Bronchial epithelial cell (primary cell): ENCODE results near the gene HBEGF. TPM values are rescaled to one million over a fixed set of nuclear protein-coding genes. Genes with fewer than 3 reads are reported as not detected.

ENCODE experiments used
- DNase-seq: peaks from one replicate; pipeline ENCODE4 v3.0.0-alpha.2; 2010; ENCODE audit warnings: low read depth
- FAIRE-seq: peaks from 2 replicates; lab custom pipeline; 2011; peaks lifted over from hg19 to GRCh38; lab: Jason Lieb, UNC
- H3K27me3 ChIP-seq: 2 replicates; pipeline ENCODE4 v1.5.1; 2011; ENCODE audit warnings: low read length; ENCODE audit not compliant: control insufficient read depth, insufficient read depth
- H3K36me3 ChIP-seq: 2 replicates; pipeline ENCODE4 v1.5.1; 2011; ENCODE audit warnings: low read length; ENCODE audit not compliant: control insufficient read depth, insufficient read depth
- H3K4me3 ChIP-seq: 2 replicates; pipeline ENCODE4 v1.5.1; 2011; ENCODE audit warnings: mild to moderate bottlenecking, low read depth, low read length, control low read depth
- CTCF ChIP-seq: IDR thresholded peaks from 2 replicates; pipeline ENCODE4 v1.5.1; 2011; ENCODE audit warnings: mild to moderate bottlenecking, moderate library complexity, low read length, control low read depth, inconsistent platforms; ENCODE audit not compliant: insufficient read depth, severe bottlenecking
- total RNA-seq: library from RNA; depleted of rRNA; stranded (reverse); fragments of >200 nt; gene quantifications from 2 replicates; pipeline ENCODE4 v1.2.1, GENCODE V29; 2014

Gene HBEGF
- total RNA-seq, 1 donor from 2014 or later: 76.6 TPM

- TF ChIP-seq CTCF: no peak
- DNase-seq (no peak), FAIRE-seq (no peak)
- Histone ChIP-seq H3K27me3 (no peaks in the 10 kb centered on the region), H3K36me3 (no peaks in the 10 kb centered on the region), H3K4me3 (no peak overlapping the region)
Measured at GRCh38 chr5:140284013-140284412, 62.4 kb downstream of the HBEGF start.

Other genes with a start within 250 kb of the HBEGF start
- gene PURA, start 232.5 kb downstream of the HBEGF start, total RNA-seq: 6.6 and 12.3 TPM in 2 replicates
- 5.3 and 5.9 TPM in 2 replicates for gene IGIP, start 220.7 kb downstream of the HBEGF start, total RNA-seq
- 22.4 and 25.5 TPM in 2 replicates for gene CYSTM1, start 171.4 kb downstream of the HBEGF start, total RNA-seq
- gene PFDN1, start 43.5 kb downstream of the HBEGF start, total RNA-seq: 34.5 and 38.1 TPM in 2 replicates
- gene SLC4A9, start 13.6 kb upstream of the HBEGF start, total RNA-seq: 0.38 TPM in 1 of 2 replicates, not detected in the other
- gene ANKHD1, start 55.2 kb upstream of the HBEGF start, total RNA-seq: 77.1 and 85.8 TPM in 2 replicates
- 2.6 and 3.2 TPM in 2 replicates for gene EIF4EBP3, start 201.1 kb upstream of the HBEGF start, total RNA-seq
- gene SRA1, start 210.9 kb upstream of the HBEGF start, total RNA-seq: 39.8 and 48.5 TPM in 2 replicates
- gene APBB3, start 218.0 kb upstream of the HBEGF start, total RNA-seq: 6.3 and 8.1 TPM in 2 replicates
- 13.2 and 21.4 TPM in 2 replicates for gene SLC35A4, start 218.2 kb upstream of the HBEGF start, total RNA-seq